GM18861 (cell line): ENCODE results near the gene OR6J1.
"Not testable (repeated sequence)": the region's sequence is repeated elsewhere in the genome, so short reads cannot be mapped to it uniquely, and the experiment has no call there.

ENCODE experiments used
- ATAC-seq: cut with Tn5 transposase; IDR thresholded peaks from one replicate; pipeline ENCODE4 v1.9.1; 2021; ENCODE audit not compliant: unreplicated experiment

The OR6J1 gene

GRCh38 chr14:22610931-22611330, 33.2 kb downstream of the OR6J1 start:
- no peak for ATAC-seq

- ATAC-seq, result no peak
Measured at GRCh38 chr14:22607291-22607690, 36.9 kb downstream of the OR6J1 start.

GRCh38 chr14:22606380-22606779, 37.8 kb downstream of the OR6J1 start:
- no peak for ATAC-seq

- ATAC-seq, result no peak
Measured at GRCh38 chr14:22602862-22603261, 41.3 kb downstream of the OR6J1 start.

- ATAC-seq, result no peak
Measured at GRCh38 chr14:22601996-22602395, 42.2 kb downstream of the OR6J1 start.

- no peak for ATAC-seq
Measured at GRCh38 chr14:22601456-22601855, 42.7 kb downstream of the OR6J1 start.

- no peak for ATAC-seq
Measured at GRCh38 chr14:22600027-22600426, 44.1 kb downstream of the OR6J1 start.

- ATAC-seq, result no peak
Measured at GRCh38 chr14:22599349-22599748, 44.8 kb downstream of the OR6J1 start.

GRCh38 chr14:22598896-22599244, 45.3 kb downstream of the OR6J1 start:
- no peak for ATAC-seq

GRCh38 chr14:22598099-22598895, 45.9 kb downstream of the OR6J1 start, which contains the start of gene ABHD4:
TSS of gene ABHD4 (plus strand) at chr14:22598300. CDS start at chr14:22598307, 7 bp downstream.
- peak; percentile 61 for ATAC-seq

- ATAC-seq, result no peak
Measured at GRCh38 chr14:22597771-22598098, 46.4 kb downstream of the OR6J1 start.

GRCh38 chr14:22597265-22597664, 46.9 kb downstream of the OR6J1 start:
- no peak for ATAC-seq

- no peak for ATAC-seq
Measured at GRCh38 chr14:22596354-22596879, 47.7 kb downstream of the OR6J1 start.

- no peak for ATAC-seq
Measured at GRCh38 chr14:22594156-22594716, 49.9 kb downstream of the OR6J1 start.

- ATAC-seq, result no peak
Measured at GRCh38 chr14:22593601-22594000, 50.6 kb downstream of the OR6J1 start.

- no peak for ATAC-seq
Measured at GRCh38 chr14:22593189-22593588, 51.0 kb downstream of the OR6J1 start.

GRCh38 chr14:22589096-22589839, 54.9 kb downstream of the OR6J1 start, which contains the start of gene DAD1:
TSS of gene DAD1 (minus strand) at chr14:22589224. CDS start at chr14:22589157, 67 bp downstream.
- ATAC-seq, result peak; percentile 85

- ATAC-seq, result no peak
Measured at GRCh38 chr14:22588526-22589095, 55.5 kb downstream of the OR6J1 start.

- not testable (repeated sequence) for ATAC-seq
Measured at GRCh38 chr14:22587677-22588422, 56.3 kb downstream of the OR6J1 start.

GRCh38 chr14:22587247-22587646, 56.9 kb downstream of the OR6J1 start:
- ATAC-seq, result no peak

GRCh38 chr14:22583994-22584393, 60.2 kb downstream of the OR6J1 start:
- ATAC-seq, result no peak
